A673 (cell line): Measurements from ENCODE around the gene FAHD1. TPM values are rescaled to one million over a fixed set of nuclear protein-coding genes. Genes with fewer than 3 reads are reported as not detected.

ENCODE experiments used
- BruUV-seq: library from RNA; stranded (reverse); fragments of 400-500 nt; replicated peaks from 2 replicates; lab custom pipeline; 2021; lab: Mats Ljungman, UMichigan
- CTCF ChIA-PET: fragments of 300-600 bp; sonication (Branson Sonifier 250); formaldehyde crosslinking; loops from one replicate; lab custom pipeline; 2022; ENCODE audit warnings: antibody characterized with exemption; lab: Charles Lee
- POLR2A ChIA-PET: fragments of 300-600 bp; sonication (Branson Sonifier 250); formaldehyde crosslinking; loops from one replicate; lab custom pipeline; 2022; ENCODE audit warnings: antibody characterized with exemption; ENCODE audit not compliant: low non-redundant PET; lab: Charles Lee
- DNase-seq: peaks from one replicate; pipeline ENCODE4 v3.0.0-alpha.2; 2015; ENCODE audit warnings: low spot score
- H3K27ac ChIP-seq: fragments of 200-600 bp; sonication (generic); 2 replicates; pipeline ENCODE4 v1.5.1; 2016; ENCODE audit warnings: mixed run types, low read depth, mild to moderate bottlenecking, mixed read lengths, antibody characterized with exemption, low read length; ENCODE audit not compliant: poor library complexity, severe bottlenecking
- H3K27me3 ChIP-seq: fragments of 200-600 bp; sonication (generic); replicated peaks from 2 replicates; pipeline ENCODE4 v1.6.1; 2017; ENCODE audit warnings: mixed run types, low read depth, mild to moderate bottlenecking, mixed read lengths, antibody characterized with exemption, low read length; ENCODE audit not compliant: insufficient read depth, poor library complexity
- H3K36me3 ChIP-seq: fragments of 200-600 bp; sonication (generic); 2 replicates; pipeline ENCODE4 v1.6.1; 2016; ENCODE audit warnings: mixed run types, mild to moderate bottlenecking, mixed read lengths, antibody characterized with exemption, low read length; ENCODE audit not compliant: insufficient read depth, poor library complexity, severe bottlenecking
- H3K4me1 ChIP-seq: fragments of 200-600 bp; sonication (generic); 2 replicates; pipeline ENCODE4 v1.6.1; 2017; ENCODE audit warnings: mixed run types, mild to moderate bottlenecking, mixed read lengths, antibody characterized with exemption, low read length; ENCODE audit not compliant: insufficient read depth, poor library complexity, severe bottlenecking
- H3K4me3 ChIP-seq: fragments of 200-600 bp; sonication (generic); 2 replicates; pipeline ENCODE4 v1.5.1; 2016; ENCODE audit warnings: low read depth, mixed run types, mild to moderate bottlenecking, mixed read lengths, low read length; ENCODE audit not compliant: poor library complexity, severe bottlenecking
- H3K9me3 ChIP-seq: fragments of 200-600 bp; sonication (generic); 2 replicates; pipeline ENCODE4 v1.6.1; 2016; ENCODE audit warnings: mixed run types, low read depth, mild to moderate bottlenecking, mixed read lengths, antibody characterized with exemption, low read length; ENCODE audit not compliant: poor library complexity, severe bottlenecking
- CTCF ChIP-seq: fragments of 300-800, 200-600 bp; sonication (generic); conservative IDR thresholded peaks from 2 replicates; pipeline ENCODE4 v1.5.1; 2017; ENCODE audit warnings: low read depth, mild to moderate bottlenecking, antibody characterized with exemption, low read length, moderate library complexity, mixed read lengths
- EZH2 ChIP-seq: fragments of 200-600 bp; sonication (generic); IDR thresholded peaks from 2 replicates; pipeline ENCODE4 v1.6.1; 2017; ENCODE audit warnings: borderline replicate concordance, low read depth, mild to moderate bottlenecking, mixed read lengths, antibody characterized with exemption, low read length; ENCODE audit not compliant: poor library complexity, severe bottlenecking
- intact Hi-C: fragments of 100-400 bp; cut with micrococcal nuclease; formaldehyde crosslinking; loops from one replicate; pipeline ENCODE4 v1.10.0; 2022; ENCODE audit not compliant: unreplicated experiment
- total RNA-seq: library from RNA; stranded (reverse); gene quantifications from 2 replicates; pipeline ENCODE4 v1.2.3, GENCODE V29; 2021

The FAHD1 gene
- total RNA-seq, 1 experiment from 2014 or later: 19.9 TPM

- H3K27ac ChIP-seq: no peak overlapping the region
- H3K4me1 ChIP-seq: no peaks in the 10 kb centered on the region
- TF ChIP-seq CTCF (no peak), EZH2 (no peak)
- no peak for DNase-seq
- no TSS peak for BruUV-seq
- no peaks in the 10 kb centered on the region for H3K9me3 ChIP-seq
- ChIA-PET CTCF (no interaction called here), POLR2A (no interaction called here)
- no peak overlapping the region for H3K4me3 ChIP-seq
- intact Hi-C loops: no loop called here
- peaks cover 14% of the 10 kb centered on the region for H3K36me3 ChIP-seq
- no peaks in the 10 kb centered on the region for H3K27me3 ChIP-seq
These were observed 46.3 kb upstream of the FAHD1 start for GRCh38 chr16:1780677-1781072.

- peaks cover 14% of the 10 kb centered on the region for H3K36me3 ChIP-seq
- CTCF ChIA-PET: no interaction called here
- intact Hi-C loops: no loop called here
- H3K4me3 ChIP-seq: peak overlapping the region; percentile 90
- peak overlapping the region; percentile 75 for H3K27ac ChIP-seq
- no TSS peak for BruUV-seq
- H3K4me1 ChIP-seq: no peaks in the 10 kb centered on the region
- no peak for TF ChIP-seq CTCF
- no peak for TF ChIP-seq EZH2
- no peaks in the 10 kb centered on the region for H3K27me3 ChIP-seq
- no peaks in the 10 kb centered on the region for H3K9me3 ChIP-seq
- no peak for DNase-seq
- POLR2A ChIA-PET: no interaction called here
These were observed 45.8 kb upstream of the FAHD1 start for GRCh38 chr16:1781254-1781653.

- intact Hi-C loops: no loop called here
- CTCF ChIA-PET: interaction anchor here (1.1 kb wide), 1 partner anchor 9 kb away, joined by 3 read pairs; the partner anchor contains the start of genes EME2 and MRPS34
- DNase-seq: peak; percentile 22
- Histone ChIP-seq H3K27me3 (no peaks in the 10 kb centered on the region), H3K4me3 (peak overlapping the region; percentile 90), H3K9me3 (no peaks in the 10 kb centered on the region), H3K36me3 (peaks cover 12% of the 10 kb centered on the region), H3K27ac (peak overlapping the region; percentile 75), H3K4me1 (no peaks in the 10 kb centered on the region)
- BruUV-seq: no TSS peak
- TF ChIP-seq EZH2 (no peak), CTCF (0 out of 2 replicates have a peak, but pooled peaks have one; percentile 11)
- POLR2A ChIA-PET: interaction anchor here (1.0 kb wide), 1 partner anchor 16 kb away, joined by 12 read pairs; no protein-coding TSS in a partner anchor
These were observed 45.1 kb upstream of the FAHD1 start for GRCh38 chr16:1781758-1782407.
